CD4-positive, alpha-beta T cell treated with Interferon alpha-2 for 1 hour (primary cell): Measurements from ENCODE around the gene TIMM17B.
"Not testable (repeated sequence)": the region's sequence is repeated elsewhere in the genome, so short reads cannot be mapped to it uniquely, and the experiment has no call there.

ENCODE experiments used
- DNase-seq, 2 donors: peaks; one replicate each; pipeline ENCODE4 v3.0.0-alpha.2; 2020 to 2022

TIMM17B gene

DNA sequence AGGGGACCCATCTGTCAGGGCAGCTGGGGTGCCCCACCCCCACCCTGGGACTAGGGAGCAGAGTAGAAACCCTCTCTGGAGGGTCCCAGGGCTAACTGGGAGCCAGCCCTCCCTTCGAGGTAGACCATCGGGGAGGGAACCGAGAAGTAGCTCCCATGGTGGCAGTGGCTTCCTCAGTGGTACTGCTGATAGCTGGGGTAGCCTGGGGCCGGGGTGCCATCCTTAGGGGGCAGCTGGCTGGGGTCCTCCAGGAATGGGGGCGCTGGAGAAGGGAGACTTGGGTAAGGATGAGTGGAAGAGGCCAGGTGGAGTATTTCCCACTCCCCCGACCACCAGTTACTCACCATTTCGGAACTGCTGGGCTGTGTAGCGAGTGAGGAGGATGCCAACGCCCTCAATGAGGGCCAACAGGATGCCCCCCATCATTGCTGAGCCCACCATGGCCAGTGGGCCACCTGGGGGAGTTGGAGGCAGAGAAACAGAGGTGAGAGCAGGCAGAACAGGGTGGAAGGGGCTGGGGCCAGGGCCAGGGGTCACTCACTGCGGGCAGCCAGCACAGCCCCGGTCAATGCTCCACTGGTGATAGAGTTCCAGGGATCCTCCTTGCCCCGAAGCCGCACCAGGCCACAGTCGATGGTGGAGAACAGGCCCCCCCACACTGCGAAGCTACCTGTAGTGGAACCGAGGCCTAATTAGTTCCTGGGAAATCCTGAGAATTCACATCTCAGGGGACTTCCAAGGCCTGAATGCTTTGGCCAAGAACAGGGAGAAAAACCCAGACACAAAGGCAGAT is 3.8 kb downstream of the TIMM17B start:
- no peak for DNase-seq

DNA sequence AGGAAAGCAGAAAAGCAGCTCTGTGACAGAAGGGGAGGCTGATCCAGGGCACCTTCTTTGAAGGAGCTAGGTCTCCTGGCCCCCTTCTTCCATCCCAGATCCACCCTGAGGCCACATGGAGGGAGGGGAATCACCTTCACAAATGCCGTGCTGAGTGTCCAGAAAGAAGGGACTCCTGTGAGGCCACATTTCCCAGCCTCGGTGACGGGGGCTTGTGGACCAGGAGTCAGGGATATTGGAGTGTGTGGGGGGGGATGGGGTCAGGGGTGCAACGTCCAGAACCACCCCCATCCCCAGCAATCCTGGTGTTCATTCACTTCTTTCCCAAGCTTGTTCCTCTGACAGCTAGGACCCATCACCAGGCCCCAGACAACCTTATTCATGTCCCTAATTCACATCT is 4.7 kb downstream of the TIMM17B start:
- DNase-seq = no peak

DNA sequence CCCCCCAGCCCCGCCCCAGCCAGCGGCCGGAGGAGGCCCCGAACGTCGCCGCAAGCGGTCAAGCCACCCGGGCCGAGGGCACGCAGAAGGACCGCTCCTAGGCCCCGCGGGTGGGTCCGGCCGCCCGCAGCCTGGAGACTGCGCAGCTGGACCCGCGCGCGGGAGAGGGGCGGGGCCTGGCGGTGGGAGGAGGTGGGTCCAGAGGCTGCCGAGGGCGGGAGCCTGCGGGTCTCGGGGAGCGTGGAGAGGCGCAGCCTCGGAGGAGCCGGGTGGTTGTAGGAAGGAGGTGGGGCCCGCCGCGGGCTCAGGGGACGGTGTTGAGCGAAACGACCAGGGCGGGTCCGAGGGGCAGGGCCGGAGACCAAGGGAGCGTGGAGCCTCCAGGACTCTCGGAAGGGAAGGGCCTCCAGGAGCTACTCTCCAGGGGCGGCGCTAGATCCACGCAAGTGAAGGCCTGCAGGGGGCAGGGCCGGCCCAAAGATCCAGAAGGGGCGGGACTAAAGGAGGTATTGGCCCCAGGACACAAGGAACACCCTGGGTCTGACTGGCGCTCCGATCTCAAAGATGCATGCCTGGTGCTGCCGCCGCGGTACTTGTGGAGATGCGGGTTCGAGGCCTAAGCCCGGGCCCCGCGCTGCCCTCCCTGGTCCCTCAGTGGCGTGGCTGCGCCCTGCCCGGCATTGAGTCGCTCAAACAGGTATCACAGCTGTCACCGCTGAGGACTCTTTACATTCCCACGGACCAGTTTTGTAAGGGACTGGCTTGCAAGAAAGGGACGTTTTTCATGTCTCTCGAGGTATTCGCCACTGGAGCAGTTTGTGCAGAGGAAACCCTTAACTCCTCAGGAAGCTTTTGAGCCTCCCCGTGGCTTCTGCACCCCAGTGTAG is 5.9 kb downstream of the TIMM17B start:
- DNase-seq = peak; percentile 80 to 84

DNA sequence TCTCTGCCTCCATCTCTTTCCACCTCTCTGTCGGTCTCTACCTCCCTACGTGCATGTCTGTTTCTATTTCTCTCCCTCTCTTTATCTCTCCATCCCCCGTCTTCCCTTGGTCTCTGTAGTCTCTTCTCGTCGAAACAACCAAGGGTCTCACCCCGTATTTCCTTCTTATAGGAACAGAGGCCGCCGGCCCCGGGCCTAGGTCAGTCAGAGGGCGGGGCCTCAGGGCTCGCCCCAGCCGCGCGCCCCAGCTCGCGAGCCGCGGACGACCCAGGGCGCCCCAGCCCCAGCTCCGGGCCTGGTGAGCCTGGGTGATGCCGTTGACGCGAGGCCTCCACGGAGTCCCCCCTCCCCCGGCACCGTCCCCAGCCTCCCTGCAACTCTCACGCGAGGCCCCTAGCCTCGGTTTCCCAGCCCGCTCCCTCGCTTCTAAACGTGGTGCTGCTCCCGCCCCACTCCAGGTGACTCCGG is 6.6 kb downstream of the TIMM17B start:
- DNase-seq = peak in 1 of 2 donors; percentile 31

DNA sequence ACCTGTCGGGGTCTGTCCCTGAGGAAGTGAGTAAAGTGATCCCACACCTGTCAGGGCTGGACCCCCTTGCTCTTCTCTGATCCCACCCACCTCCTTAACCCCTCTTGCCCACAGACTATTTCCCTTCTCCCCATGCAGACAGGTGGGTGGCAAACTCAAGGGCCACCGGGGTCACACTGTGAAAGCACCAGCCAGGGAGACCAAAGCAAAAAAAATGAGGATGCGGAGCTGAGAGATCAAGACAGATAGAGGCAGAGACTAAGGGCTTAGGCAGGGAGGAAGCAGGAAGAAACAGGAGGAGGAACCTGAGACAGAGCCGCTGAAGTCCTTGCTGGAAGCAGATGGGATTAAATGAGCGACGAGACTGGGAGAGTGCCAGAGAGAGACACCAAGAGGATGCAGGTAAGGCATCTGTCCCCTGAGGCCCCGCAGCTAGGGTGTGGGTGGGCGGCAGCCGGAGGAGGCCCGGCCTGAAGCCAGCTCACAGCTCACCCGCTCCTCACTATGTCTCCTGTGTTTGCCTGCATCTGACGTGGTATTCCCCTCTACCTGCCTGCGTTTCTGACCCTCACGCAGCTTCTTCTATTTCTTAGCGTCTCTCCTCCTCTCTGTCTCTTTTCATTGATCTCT is 7.2 kb downstream of the TIMM17B start:
- DNase-seq = no peak

DNA sequence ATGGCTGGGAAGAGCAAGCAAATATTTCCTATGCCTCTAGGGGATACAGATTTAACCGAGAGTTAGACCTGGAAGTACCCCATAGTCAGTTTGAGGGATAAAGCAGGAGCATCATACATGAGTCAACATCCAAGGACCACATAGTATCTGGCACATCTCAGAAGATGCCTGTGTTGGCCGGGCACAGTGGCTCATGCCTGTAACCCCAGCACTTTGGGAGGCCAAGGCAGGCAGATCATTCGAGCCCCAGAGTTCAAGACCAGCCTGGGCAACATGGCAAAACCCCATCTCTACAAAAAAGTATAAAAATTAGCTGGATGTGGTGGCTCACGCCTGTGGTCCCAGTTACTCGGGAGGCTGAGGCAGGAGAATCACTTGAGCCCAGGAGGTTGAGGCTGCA is 11.0 kb downstream of the TIMM17B start:
- not testable (repeated sequence) for DNase-seq

DNA sequence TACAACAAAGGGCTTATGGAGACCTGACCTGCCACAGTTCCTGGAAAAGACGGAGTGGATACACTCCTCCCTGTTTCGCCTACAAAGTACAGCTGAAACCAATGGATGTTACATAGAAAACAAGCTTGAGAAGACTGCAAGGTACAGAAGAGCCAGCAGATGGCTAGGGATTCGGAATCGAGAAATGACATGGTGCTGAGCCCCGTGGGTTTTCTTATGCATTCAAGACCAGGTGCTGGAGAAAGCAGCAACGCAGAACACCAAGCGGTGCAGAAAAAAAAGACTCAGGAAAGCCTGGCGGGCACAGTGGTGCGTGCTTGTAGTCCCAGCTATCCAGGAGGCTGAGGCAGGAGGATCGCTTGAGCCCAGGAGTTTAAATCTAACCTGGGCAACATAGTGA is 13.8 kb downstream of the TIMM17B start:
- no peak for DNase-seq

DNA sequence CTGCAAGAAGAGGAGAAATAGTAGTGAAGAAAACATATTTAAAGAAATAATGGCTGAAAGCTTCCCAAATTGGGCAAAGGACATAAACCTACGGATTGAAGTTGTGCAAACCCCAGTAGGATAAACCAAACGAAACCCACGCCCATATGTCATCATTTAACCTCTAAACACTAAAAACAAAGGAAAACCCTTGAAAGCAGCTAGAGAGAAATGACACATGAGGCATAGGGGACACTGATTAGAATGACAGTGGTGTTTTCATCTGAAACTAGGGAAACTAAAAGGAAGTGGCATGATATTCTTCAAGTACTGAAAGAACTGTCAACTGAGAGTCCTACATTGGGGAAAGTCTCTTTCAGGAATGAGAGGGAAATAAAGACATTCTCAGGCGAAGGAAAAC is 20.6 kb downstream of the TIMM17B start:
- DNase-seq = not testable (repeated sequence)

DNA sequence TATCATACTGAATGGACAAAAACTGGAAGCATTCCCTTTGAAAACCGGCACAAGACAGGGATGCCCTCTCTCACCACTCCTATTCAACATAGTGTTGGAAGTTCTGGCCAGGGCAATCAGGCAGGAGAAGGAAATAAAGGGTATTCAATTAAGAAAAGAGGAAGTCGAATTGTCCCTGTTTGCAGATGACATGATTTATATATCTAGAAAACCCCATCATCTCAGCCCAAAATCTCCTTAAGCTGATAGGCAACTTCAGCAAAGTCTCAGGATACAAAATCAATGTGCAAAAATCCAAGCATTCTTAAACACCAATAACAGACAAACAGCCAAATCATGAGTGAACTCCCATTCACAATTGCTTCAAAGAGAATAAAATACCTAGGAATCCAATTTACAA is 25.6 kb downstream of the TIMM17B start:
- not testable (repeated sequence) for DNase-seq

DNA sequence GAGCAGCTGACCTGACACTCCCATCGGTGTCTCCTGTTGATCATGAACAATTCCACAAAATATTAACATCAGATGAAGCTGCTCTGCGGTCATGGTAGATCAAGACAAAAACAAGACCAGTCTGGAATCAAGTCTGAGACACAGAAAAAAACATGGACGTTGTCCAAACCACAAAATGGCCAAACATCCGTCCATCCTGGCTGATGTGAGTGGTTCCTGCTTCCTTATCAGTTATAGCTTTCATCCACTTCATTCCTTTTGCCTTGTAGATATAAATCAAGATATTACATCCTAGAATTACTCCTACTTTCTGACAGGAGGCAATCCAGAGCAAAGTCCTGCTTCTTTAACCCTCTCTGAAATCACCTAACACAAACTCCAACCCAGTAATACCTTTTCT is 33.4 kb downstream of the TIMM17B start:
- DNase-seq = no peak

DNA sequence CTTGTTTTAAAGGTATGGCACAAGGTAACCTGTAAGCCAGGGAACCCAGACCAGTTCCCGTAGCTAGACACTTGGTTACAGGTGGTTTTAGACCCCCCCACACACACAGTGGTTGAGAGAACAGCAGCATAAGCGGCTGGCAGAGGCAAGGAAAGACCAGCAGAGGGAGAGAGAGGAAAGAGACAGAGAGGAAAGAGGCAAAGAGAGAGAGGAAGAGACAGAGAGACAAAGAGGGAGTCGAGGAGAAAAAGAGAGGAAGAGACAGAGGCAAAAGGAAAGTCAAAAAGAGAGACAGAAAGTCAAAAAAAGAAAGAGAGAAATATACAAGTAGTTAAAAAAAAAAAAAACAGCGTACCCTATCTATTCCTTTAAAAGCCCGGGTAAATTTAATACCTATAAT is 42.7 kb downstream of the TIMM17B start:
- DNase-seq = peak in 1 of 2 donors; percentile 30

DNA sequence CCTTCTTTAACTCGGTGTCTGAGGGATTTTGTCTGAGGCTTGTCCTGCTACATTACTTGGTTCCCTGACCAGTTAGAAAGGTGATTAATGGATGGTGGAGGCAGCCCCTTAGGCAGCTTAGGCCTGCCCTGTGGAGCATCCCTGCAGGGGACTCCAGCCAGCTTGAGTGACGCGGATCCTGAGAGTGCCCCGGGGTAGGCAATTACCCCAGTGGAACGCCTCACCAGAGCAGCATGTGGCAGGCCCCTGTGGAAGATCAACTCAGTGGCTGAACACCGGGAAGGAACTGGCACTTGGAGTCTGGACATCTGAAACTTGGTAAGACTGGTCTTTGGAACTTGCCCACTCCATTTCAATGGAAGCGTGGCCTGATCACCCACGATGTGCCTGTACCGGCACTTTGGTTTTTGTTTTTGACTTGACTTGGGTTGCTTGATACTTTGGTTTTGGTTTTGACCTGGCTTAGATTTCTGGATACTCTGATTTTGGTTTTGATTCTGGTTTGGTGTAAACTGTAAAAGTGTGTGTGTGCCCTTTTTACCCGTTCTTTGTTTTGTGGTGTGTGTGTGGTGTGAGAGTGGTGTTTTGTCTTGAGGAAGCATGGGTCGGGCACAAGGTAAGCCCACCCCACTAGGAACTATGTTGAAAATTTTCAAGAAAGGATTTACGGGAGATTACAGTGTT is 43.3 kb downstream of the TIMM17B start:
- not testable (repeated sequence) for DNase-seq

DNA sequence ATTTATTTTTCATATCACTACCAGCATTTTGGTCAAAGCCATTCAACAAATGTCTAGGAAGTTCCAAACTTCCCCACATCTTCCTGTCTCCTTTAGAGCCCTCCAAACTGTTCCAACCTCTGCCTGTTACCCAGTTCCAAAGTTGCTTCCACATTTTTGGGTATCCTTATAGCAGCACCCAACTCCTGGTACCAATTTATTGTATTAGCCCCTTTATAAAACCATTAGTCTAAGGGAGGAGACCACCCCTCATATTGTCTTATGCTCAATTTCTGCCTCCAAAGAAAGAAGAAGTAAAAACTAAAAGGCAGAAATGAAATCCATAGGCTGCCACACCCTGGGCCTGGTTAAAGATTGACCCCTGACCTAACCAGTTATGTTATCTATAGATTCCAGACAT is 44.1 kb downstream of the TIMM17B start:
- DNase-seq = not testable (repeated sequence)

DNA sequence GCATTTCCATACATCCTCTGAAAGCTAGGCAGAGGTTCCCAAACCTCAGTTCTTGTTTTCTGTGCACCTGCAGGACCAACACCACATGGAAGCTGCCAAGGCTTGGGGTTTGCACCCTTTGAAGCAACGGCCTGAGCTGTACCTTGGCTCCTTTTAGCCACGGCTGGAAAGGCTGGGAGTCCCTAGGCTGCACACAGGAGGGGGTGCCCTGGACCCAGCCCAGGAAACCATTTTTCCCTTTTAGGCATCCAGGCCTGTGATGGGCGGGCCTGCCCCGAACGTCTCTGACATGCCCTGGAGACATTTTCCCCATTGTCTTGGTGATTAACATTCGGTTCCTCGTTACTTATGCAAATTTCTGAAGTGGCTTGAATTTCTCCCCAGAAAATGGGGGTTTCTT is 44.7 kb downstream of the TIMM17B start:
- DNase-seq = no peak

DNA sequence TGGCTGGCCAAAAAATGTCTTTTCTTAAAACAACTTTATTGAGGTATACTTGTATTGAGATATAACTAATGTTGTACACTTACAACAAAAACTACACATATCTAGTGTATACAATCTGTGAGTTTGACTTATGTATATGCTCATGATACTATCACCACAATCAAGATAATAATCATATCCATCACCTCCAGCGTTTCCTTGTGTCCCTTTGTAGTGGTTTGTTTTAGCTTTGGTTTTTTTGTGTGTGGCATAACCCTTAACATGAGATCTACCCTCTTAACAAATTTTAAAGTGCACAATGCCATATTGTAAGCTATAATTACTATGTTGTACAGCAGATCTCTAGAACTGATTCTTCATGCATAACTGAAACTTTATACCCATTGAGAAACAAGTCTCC is 48.7 kb downstream of the TIMM17B start:
- peak in 1 of 2 donors; percentile 20 for DNase-seq
